K562 (cell line): ENCODE measurements around the gene CTTNBP2. TPM values are rescaled to one million over a fixed set of nuclear protein-coding genes. Genes with fewer than 3 reads are reported as not detected.

Experiments used
- ATAC-seq: fragments of 200-7000 bp; cut with Tn5 transposase; 3 replicates; pipeline ENCODE4 v1.9.1; 2020; ENCODE audit warnings: moderate library complexity
- BruUV-seq: library from RNA; stranded (reverse); fragments of 400-500 nt; replicated peaks from 2 replicates; lab custom pipeline; 2021; lab: Mats Ljungman, UMichigan
- CTCF ChIA-PET: fragments of 300-600 bp; formaldehyde crosslinking; extraction: SDS; loops from one replicate; lab custom pipeline; 2021; ENCODE audit warnings: low intra/inter-chr PET ratio; lab: Yijun Ruan, JAX
- POLR2A ChIA-PET: fragments of 300-600, 350-650 bp; sonication (Branson Sonifier 250); formaldehyde crosslinking; extraction: SDS; loops from one replicate; lab custom pipeline; 2021; ENCODE audit warnings: antibody characterized with exemption, inconsistent platforms; lab: Yijun Ruan, JAX
- DNase-seq, 4 experiments: peaks; one replicate each; pipeline versions ENCODE4 v3.0.0 to v3.0.0-alpha.2; 2011 to 2018; ENCODE audit warnings: low spot score in 3 of 4, mixed read lengths in 3 of 4; ENCODE audit errors: extremely low read depth in 1 of 4
- FAIRE-seq: peaks from 2 replicates; lab custom pipeline; 2011; peaks lifted over from hg19 to GRCh38; lab: Jason Lieb, UNC
- H2AFZ ChIP-seq: 2 replicates; pipeline ENCODE4 v1.6.0; 2011; ENCODE audit warnings: low read depth, low read length, control low read depth, inconsistent platforms
- H3K27ac ChIP-seq: fragments of 200-600 bp; 3 replicates; pipeline ENCODE4 v1.8.0; 2011; ENCODE audit warnings: low read depth, mild to moderate bottlenecking, control low read depth, inconsistent platforms, low read length, moderate library complexity, mixed read lengths; ENCODE audit errors: extremely low read depth
- H3K27me3 ChIP-seq, 2 experiments: fragments of 300-600 bp in 1 of 2; 2 replicates in 1 of 2; 3 replicates in 1 of 2; pipeline versions ENCODE4 v1.6.0 to v1.8.0; 2011; ENCODE audit warnings: inconsistent platforms in 2 of 2, low read length in 2 of 2, mild to moderate bottlenecking in 1 of 2, mixed read lengths in 1 of 2, moderate library complexity in 1 of 2; ENCODE audit not compliant: control insufficient read depth in 2 of 2, insufficient read depth in 2 of 2
- H3K36me3 ChIP-seq: fragments of 300-600 bp; 3 replicates; pipeline ENCODE4 v1.8.0; 2011; ENCODE audit warnings: mild to moderate bottlenecking, low read length, inconsistent platforms; ENCODE audit not compliant: control insufficient read depth, insufficient read depth
- H3K4me1 ChIP-seq, 2 experiments: fragments of 200-600 bp in 1 of 2; replicated peaks in 1 of 2; 2 replicates in 1 of 2; 3 replicates in 1 of 2; pipeline versions ENCODE4 v1.5.1 to v1.8.0; 2011; ENCODE audit warnings: inconsistent platforms in 2 of 2, low read length in 2 of 2, mild to moderate bottlenecking in 1 of 2, mixed read lengths in 1 of 2, moderate library complexity in 1 of 2; ENCODE audit not compliant: control insufficient read depth in 2 of 2, insufficient read depth in 2 of 2
- H3K4me2 ChIP-seq: 2 replicates; pipeline ENCODE4 v1.6.1; 2011; ENCODE audit warnings: low read length, control low read depth, inconsistent platforms, mixed read lengths; ENCODE audit not compliant: insufficient read depth
- H3K4me3 ChIP-seq: fragments of 200-600 bp; sonication (generic), shearing (Covaris generic); 2 replicates; pipeline ENCODE4 v1.5.1; 2016; ENCODE audit warnings: control low read depth, inconsistent platforms
- H3K79me2 ChIP-seq: fragments of 200-600 bp; 3 replicates; pipeline ENCODE4 v1.8.0; 2011; ENCODE audit warnings: low read length, inconsistent platforms; ENCODE audit not compliant: control insufficient read depth, insufficient read depth
- H3K9ac ChIP-seq, 2 experiments: 2 replicates each; pipeline versions ENCODE4 v1.6.0 to v1.6.1; 2011; ENCODE audit warnings: low read depth in 2 of 2, low read length in 2 of 2, control low read depth in 1 of 2, inconsistent platforms in 1 of 2, mild to moderate bottlenecking in 1 of 2, mixed read lengths in 1 of 2; ENCODE audit not compliant: insufficient read depth in 1 of 2
- H3K9me1 ChIP-seq: one replicate; pipeline ENCODE4 v1.6.0; 2011; ENCODE audit warnings: inconsistent platforms, mild to moderate bottlenecking, low read length, moderate library complexity; ENCODE audit not compliant: control insufficient read depth, insufficient read depth
- H3K9me3 ChIP-seq: replicated peaks from 2 replicates; pipeline ENCODE4 v1.5.1; 2011; ENCODE audit warnings: low read depth, low read length, inconsistent platforms; ENCODE audit not compliant: control insufficient read depth, insufficient read depth
- H4K20me1 ChIP-seq: replicated peaks from 2 replicates; pipeline ENCODE4 v1.6.1; 2011; ENCODE audit warnings: low read length, inconsistent platforms, mixed read lengths; ENCODE audit not compliant: control insufficient read depth, insufficient read depth
- CCAR2 ChIP-seq: fragments of 200-400 bp; formaldehyde crosslinking; IDR thresholded peaks from 2 replicates; pipeline ENCODE4 v1.6.1; 2017; ENCODE audit warnings: mild to moderate bottlenecking, low read depth, low read length
- E2F3 ChIP-seq: fragments of 250-450 bp; sonication (Bioruptor Pico); IDR thresholded peaks from 2 replicates; pipeline ENCODE4 v1.4.0; 2020; ENCODE audit warnings: mild to moderate bottlenecking
- ELF1 ChIP-seq: fragments of 200-800 bp; sonication (Bioruptor generic); IDR thresholded peaks from 2 replicates; pipeline ENCODE4 v1.6.1; 2016; ENCODE audit warnings: missing genetic modification characterization, missing compliant biosample characterization
- RHOXF2B ChIP-seq: fragments of 250-450 bp; sonication (Bioruptor Pico); conservative IDR thresholded peaks from 2 replicates; pipeline ENCODE4 v1.5.1; 2021
- SMAD1 ChIP-seq: fragments of 150-350 bp; IDR thresholded peaks from 2 replicates; pipeline ENCODE4 v1.6.1; 2014; ENCODE audit warnings: low read length, low read depth; ENCODE audit not compliant: partially characterized antibody
- ZC3H11A ChIP-seq: IDR thresholded peaks from 2 replicates; pipeline ENCODE4 v1.6.1; 2012; ENCODE audit warnings: low read depth, low read length, improper control_type of control experiment
- ZNF586 ChIP-seq: fragments of 450-650 bp; formaldehyde crosslinking; conservative IDR thresholded peaks from 2 replicates; pipeline ENCODE4 v1.4.0; 2020; ENCODE audit warnings: mild to moderate bottlenecking, moderate library complexity
- WGBS: fragments of 100-300 bp; shearing (Covaris generic); methylation state at CpG from one replicate; pipeline ENCODE4 v1.1.6; 2016; ENCODE audit warnings: low coverage, mixed read lengths; ENCODE audit not compliant: insufficient coverage; ENCODE audit errors: missing lambda C conversion rate; 5-methylcytosine and 5-hydroxymethylcytosine counted together
- in situ Hi-C: fragments of 300-500 bp; cut with MboI; formaldehyde crosslinking; loops from 4 replicates; pipeline ENCODE4 v1.15.0; 2018; ENCODE audit warnings: inconsistent platforms, mixed read lengths
- intact Hi-C: fragments of 100-400 bp; cut with micrococcal nuclease; formaldehyde crosslinking; loops from 2 replicates; pipeline ENCODE4 v1.14.2; 2022
- polyA plus RNA-seq, 8 experiments: library from polyadenylated mRNA; depleted of rRNA in 4 of 8; stranded (reverse) in 5 of 8; unstranded in 3 of 8; fragments of >200 nt; fragmentation: Nextera tagmentation in 2 of 8; fragmentation: Illumina TruSeq in 1 of 8; extraction: Ambion mirVana in 2 of 8; extraction: Trizol in 1 of 8; gene quantifications; 2 replicates each; pipeline versions ENCODE4 v1.2.1 to v1.2.3, GENCODE V29; 2011 to 2014; ENCODE audit warnings: inconsistent platforms in 1 of 8, missing spikeins in 1 of 8
- total RNA-seq, 7 experiments: library from RNA; depleted of rRNA in 6 of 7; stranded (reverse); fragments of >200 nt in 6 of 7; fragmentation: Illumina TruSeq in 2 of 7; extraction: Trizol in 2 of 7; gene quantifications; 2 replicates each; pipeline versions ENCODE4 v1.2.1 to v1.2.3, GENCODE V29; 2011 to 2021; ENCODE audit warnings: low replicate concordance in 1 of 7
- TF ChIP-seq, protein P1 (sequence below): fragments of 450-650 bp; formaldehyde crosslinking; IDR thresholded peaks from 2 replicates; pipeline ENCODE4 v1.4.0; 2020; ENCODE audit warnings: mild to moderate bottlenecking, moderate library complexity
- TF ChIP-seq, protein P2 (sequence below): sonication (generic); formaldehyde crosslinking; IDR thresholded peaks from 2 replicates; pipeline ENCODE4 v1.8.1; 2023; ENCODE audit warnings: mild to moderate bottlenecking, missing genetic modification reagents
- TF ChIP-seq, protein P3 (sequence below), 2 experiments: fragments of 450-650 bp; IDR thresholded peaks; 2 replicates each; pipeline ENCODE4 v1.6.1; 2016; ENCODE audit warnings: mild to moderate bottlenecking in 2 of 2, borderline replicate concordance in 1 of 2, low read depth in 1 of 2, moderate library complexity in 1 of 2
- TF ChIP-seq, protein P4 (sequence below): sonication (generic); formaldehyde crosslinking; IDR thresholded peaks from 2 replicates; pipeline ENCODE4 v1.8.1; 2023; ENCODE audit warnings: mild to moderate bottlenecking, missing genetic modification reagents, moderate library complexity

The CTTNBP2 gene
- total and polyA plus RNA-seq, 9 of the 15 experiments (the other 6 are each of a cell fraction or from before 2014, with no cell fraction given) = 0.05 TPM; not detected in 8

DNA sequence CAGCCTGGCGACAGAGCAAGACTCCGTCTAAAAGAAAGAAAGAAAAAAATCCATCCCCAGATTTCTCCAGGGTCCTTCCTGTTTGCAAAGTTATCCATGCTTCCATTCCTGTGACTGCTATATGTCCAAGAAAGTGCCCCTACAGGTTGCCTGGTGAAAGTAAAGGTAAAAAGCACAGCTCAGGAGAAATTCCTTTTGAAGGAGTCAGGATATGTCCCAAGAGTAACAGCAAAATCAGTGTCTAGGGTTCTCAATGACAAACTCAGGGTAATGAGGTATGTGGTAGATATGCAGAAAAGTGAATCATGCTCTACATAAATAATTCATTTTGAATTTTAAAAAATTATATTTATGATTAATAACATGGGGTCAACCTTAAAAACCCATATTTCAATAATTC is 91.5 kb downstream of the CTTNBP2 start:
- POLR2A ChIA-PET = no interaction called here
- FAIRE-seq = no peak
- TF ChIP-seq, protein P1, sequence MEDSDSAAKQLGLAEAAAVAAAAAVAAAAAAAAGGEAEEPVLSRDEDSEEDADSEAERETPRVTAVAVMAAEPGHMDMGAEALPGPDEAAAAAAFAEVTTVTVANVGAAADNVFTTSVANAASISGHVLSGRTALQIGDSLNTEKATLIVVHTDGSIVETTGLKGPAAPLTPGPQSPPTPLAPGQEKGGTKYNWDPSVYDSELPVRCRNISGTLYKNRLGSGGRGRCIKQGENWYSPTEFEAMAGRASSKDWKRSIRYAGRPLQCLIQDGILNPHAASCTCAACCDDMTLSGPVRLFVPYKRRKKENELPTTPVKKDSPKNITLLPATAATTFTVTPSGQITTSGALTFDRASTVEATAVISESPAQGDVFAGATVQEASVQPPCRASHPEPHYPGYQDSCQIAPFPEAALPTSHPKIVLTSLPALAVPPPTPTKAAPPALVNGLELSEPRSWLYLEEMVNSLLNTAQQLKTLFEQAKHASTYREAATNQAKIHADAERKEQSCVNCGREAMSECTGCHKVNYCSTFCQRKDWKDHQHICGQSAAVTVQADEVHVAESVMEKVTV (CRISPR knock-in tag) = no peak
- TF ChIP-seq ZC3H11A = no peak
- TF ChIP-seq SMAD1 = no peak
- TF ChIP-seq, protein P2, sequence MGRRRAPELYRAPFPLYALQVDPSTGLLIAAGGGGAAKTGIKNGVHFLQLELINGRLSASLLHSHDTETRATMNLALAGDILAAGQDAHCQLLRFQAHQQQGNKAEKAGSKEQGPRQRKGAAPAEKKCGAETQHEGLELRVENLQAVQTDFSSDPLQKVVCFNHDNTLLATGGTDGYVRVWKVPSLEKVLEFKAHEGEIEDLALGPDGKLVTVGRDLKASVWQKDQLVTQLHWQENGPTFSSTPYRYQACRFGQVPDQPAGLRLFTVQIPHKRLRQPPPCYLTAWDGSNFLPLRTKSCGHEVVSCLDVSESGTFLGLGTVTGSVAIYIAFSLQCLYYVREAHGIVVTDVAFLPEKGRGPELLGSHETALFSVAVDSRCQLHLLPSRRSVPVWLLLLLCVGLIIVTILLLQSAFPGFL = no peak
- TF ChIP-seq, protein P3, sequence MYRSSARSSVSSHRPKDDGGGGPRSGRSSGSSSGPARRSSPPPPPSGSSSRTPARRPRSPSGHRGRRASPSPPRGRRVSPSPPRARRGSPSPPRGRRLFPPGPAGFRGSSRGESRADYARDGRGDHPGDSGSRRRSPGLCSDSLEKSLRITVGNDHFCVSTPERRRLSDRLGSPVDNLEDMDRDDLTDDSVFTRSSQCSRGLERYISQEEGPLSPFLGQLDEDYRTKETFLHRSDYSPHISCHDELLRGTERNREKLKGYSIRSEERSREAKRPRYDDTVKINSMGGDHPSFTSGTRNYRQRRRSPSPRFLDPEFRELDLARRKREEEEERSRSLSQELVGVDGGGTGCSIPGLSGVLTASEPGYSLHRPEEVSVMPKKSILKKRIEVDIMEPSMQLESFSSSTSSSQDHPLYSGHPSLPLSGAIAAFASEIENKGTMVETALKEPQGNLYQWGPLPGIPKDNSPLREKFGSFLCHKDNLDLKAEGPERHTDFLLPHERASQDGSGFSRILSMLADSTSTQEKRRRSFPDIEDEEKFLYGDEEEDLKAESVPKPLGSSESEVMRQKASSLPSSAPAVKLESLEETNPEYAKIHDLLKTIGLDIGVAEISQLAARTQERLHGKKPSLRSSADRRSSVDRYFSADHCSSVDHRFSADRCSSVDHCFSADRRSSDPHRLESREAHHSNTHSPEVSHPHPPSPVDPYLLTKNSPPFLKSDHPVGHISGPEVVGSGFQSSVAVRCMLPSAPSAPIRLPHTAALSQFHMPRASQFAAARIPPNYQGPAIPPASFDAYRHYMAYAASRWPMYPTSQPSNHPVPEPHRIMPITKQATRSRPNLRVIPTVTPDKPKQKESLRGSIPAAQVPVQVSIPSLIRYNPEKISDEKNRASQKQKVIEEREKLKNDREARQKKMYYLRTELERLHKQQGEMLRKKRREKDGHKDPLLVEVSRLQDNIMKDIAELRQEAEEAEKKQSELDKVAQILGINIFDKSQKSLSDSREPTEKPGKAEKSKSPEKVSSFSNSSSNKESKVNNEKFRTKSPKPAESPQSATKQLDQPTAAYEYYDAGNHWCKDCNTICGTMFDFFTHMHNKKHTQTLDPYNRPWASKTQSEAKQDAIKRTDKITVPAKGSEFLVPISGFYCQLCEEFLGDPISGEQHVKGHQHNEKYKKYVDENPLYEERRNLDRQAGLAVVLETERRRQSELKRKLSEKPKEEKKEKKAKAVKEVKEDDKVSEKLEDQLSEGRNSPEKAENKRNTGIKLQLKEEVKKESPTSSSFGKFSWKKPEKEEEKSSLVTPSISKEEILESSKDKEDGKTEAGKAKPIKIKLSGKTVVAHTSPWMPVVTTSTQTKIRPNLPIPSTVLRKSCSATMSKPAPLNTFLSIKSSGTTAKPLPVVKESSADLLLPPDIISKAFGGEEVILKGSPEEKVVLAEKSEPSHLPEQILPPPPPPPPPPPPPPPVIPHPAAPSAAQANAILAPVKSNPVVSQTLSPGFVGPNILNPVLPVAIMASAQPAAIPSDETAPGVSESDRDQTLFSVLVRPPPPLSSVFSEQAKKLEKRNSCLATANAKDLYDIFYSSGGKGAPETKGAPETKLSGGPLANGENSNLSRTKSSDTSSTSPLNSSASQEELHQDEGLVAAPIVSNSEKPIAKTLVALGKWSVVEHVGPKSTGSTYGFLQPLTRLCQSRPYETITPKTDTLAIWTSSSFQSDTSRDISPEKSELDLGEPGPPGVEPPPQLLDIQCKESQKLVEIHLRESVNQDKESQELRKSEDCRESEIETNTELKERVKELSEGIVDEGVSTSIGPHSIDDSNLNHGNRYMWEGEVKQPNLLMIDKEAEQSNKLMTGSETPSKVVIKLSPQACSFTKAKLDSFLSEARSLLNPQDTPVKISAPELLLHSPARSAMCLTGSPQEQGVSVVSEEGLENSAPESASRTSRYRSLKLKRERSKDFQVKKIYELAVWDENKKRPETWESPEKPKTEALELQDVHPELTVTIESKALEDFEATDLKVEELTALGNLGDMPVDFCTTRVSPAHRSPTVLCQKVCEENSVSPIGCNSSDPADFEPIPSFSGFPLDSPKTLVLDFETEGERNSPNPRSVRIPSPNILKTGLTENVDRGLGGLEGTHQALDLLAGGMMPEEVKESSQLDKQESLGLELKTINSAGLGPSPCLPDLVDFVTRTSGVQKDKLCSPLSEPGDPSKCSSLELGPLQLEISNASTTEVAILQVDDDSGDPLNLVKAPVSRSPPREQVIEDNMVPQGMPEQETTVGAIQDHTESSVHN (IDR thresholded peaks at IDR 0.05; ENCODE audit: borderline replicate concordance in 1 of 2, low read depth in 1 of 2) = no peak
- TF ChIP-seq ZNF586 (CRISPR knock-in tag) = no peak
- TF ChIP-seq CCAR2 = no peak
- TF ChIP-seq E2F3 (CRISPR knock-in tag) = no peak
- TF ChIP-seq RHOXF2B (CRISPR knock-in tag) = no peak
- no peak for TF ChIP-seq ELF1 (tag)
- TF ChIP-seq, protein P4, sequence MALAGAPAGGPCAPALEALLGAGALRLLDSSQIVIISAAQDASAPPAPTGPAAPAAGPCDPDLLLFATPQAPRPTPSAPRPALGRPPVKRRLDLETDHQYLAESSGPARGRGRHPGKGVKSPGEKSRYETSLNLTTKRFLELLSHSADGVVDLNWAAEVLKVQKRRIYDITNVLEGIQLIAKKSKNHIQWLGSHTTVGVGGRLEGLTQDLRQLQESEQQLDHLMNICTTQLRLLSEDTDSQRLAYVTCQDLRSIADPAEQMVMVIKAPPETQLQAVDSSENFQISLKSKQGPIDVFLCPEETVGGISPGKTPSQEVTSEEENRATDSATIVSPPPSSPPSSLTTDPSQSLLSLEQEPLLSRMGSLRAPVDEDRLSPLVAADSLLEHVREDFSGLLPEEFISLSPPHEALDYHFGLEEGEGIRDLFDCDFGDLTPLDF (CRISPR knock-in tag) = no peak

More for the DNA sequence above, 91.5 kb downstream of the CTTNBP2 start:
- in situ Hi-C loops = no loop called here
- H3K27me3 ChIP-seq = no peaks in the 10 kb centered on the region
- no peaks in the 10 kb centered on the region for H3K9me3 ChIP-seq
- no peaks in the 10 kb centered on the region for H3K79me2 ChIP-seq
- H3K4me3 ChIP-seq = no peak overlapping the region
- H2AFZ ChIP-seq = no peak overlapping the region
- DNase-seq (no peak), ATAC-seq (no peak; the same call in 2 of the 3 replicates)
- H3K4me2 ChIP-seq = no peak overlapping the region
- 64% methylated on average over 2 of the region's 2 CpGs for WGBS
- H3K27ac ChIP-seq = no peak overlapping the region
- no peaks in the 10 kb centered on the region for H3K9me1 ChIP-seq
- intact Hi-C loops = no loop called here
- H4K20me1 ChIP-seq = no peaks in the 10 kb centered on the region
- BruUV-seq = no TSS peak
- no peaks in the 10 kb centered on the region for H3K36me3 ChIP-seq
- H3K4me1 ChIP-seq = no peaks in the 10 kb centered on the region
- CTCF ChIA-PET = no interaction called here
- no peak overlapping the region for H3K9ac ChIP-seq
